Keratinocyte (primary cell): ENCODE data around the gene TUBA1A. TPM values are rescaled to one million over a fixed set of nuclear protein-coding genes. Genes with fewer than 3 reads are reported as not detected.

ENCODE experiments used
- DNase-seq: peaks from one replicate; pipeline ENCODE4 v3.0.0-alpha.2; 2011; ENCODE audit warnings: low read depth, missing footprints, low spot score
- FAIRE-seq: peaks from 2 replicates; lab custom pipeline; 2011; peaks lifted over from hg19 to GRCh38; lab: Jason Lieb, UNC
- H2AFZ ChIP-seq: 2 replicates; pipeline ENCODE4 v1.6.0; 2012; ENCODE audit warnings: low read length, control low read depth, inconsistent platforms; ENCODE audit not compliant: control insufficient read depth
- H3K27ac ChIP-seq: 2 replicates; pipeline ENCODE4 v1.5.1; 2011; ENCODE audit warnings: low read length; ENCODE audit not compliant: control insufficient read depth, insufficient read depth
- H3K27me3 ChIP-seq: 3 replicates; pipeline ENCODE4 v1.6.0; 2011; ENCODE audit warnings: low read length; ENCODE audit not compliant: control insufficient read depth, insufficient read depth; ENCODE audit errors: extremely low read depth
- H3K36me3 ChIP-seq, 2 experiments: 2 replicates in 1 of 2; 3 replicates in 1 of 2; pipeline ENCODE4 v1.5.1; 2011; ENCODE audit warnings: low read length in 2 of 2, mild to moderate bottlenecking in 1 of 2; ENCODE audit not compliant: control insufficient read depth in 2 of 2, insufficient read depth in 2 of 2; ENCODE audit errors: extremely low read depth in 1 of 2
- H3K4me1 ChIP-seq: 3 replicates; pipeline ENCODE4 v1.5.1; 2011; ENCODE audit warnings: low read length; ENCODE audit not compliant: control insufficient read depth, insufficient read depth; ENCODE audit errors: extremely low read depth
- H3K4me2 ChIP-seq: 3 replicates; pipeline ENCODE4 v1.6.0; 2011; ENCODE audit warnings: low read depth, low read length; ENCODE audit not compliant: control insufficient read depth, insufficient read depth; ENCODE audit errors: extremely low read depth
- H3K4me3 ChIP-seq, 3 experiments: fragments of 200-600 bp in 1 of 3; sonication (generic) in 1 of 3; 2 replicates in 2 of 3; 3 replicates in 1 of 3; pipeline ENCODE4 v1.5.1; 2011 to 2016; ENCODE audit warnings: low read length in 3 of 3, mild to moderate bottlenecking in 3 of 3, control low read depth in 2 of 3, inconsistent platforms in 1 of 3, low read depth in 1 of 3, mixed read lengths in 1 of 3, mixed run types in 1 of 3, moderate library complexity in 1 of 3; ENCODE audit not compliant: control insufficient read depth in 2 of 3, insufficient read depth in 2 of 3; ENCODE audit errors: extremely low read depth in 1 of 3
- H3K79me2 ChIP-seq: 2 replicates; pipeline ENCODE4 v1.6.0; 2012; ENCODE audit warnings: low read length; ENCODE audit not compliant: control insufficient read depth, insufficient read depth
- H3K9ac ChIP-seq: 3 replicates; pipeline ENCODE4 v1.6.0; 2011; ENCODE audit warnings: low read length; ENCODE audit not compliant: control insufficient read depth, insufficient read depth; ENCODE audit errors: extremely low read depth
- H3K9me1 ChIP-seq: 3 replicates; pipeline ENCODE4 v1.6.0; 2011; ENCODE audit warnings: low read length; ENCODE audit not compliant: control insufficient read depth, insufficient read depth; ENCODE audit errors: extremely low read depth
- H3K9me3 ChIP-seq: 2 replicates; pipeline ENCODE4 v1.5.1; 2012; ENCODE audit warnings: low read depth, low read length; ENCODE audit not compliant: control insufficient read depth
- H4K20me1 ChIP-seq: 3 replicates; pipeline ENCODE4 v1.6.0; 2011; ENCODE audit warnings: low read length; ENCODE audit not compliant: control insufficient read depth, insufficient read depth; ENCODE audit errors: extremely low read depth
- EZH2 ChIP-seq: IDR thresholded peaks from one replicate; pipeline ENCODE4 v1.6.1; 2012; ENCODE audit warnings: inconsistent platforms, mild to moderate bottlenecking, low read length, moderate library complexity
- dilution Hi-C: fragments of 300-500 bp; cut with MboI; formaldehyde crosslinking; loops from one replicate; pipeline ENCODE4 v1.7.0; 2020; ENCODE audit warnings: low sequenced_read_pairs; ENCODE audit not compliant: extremely low pct_ligation_motif_present
- polyA minus RNA-seq, 3 experiments: library from RNA; depleted of rRNA, polyadenylated mRNA; stranded (reverse); fragments of >200 nt; gene quantifications; 1 replicate in 1 of 3; 2 replicates in 1 of 3; 3 replicates in 1 of 3; pipeline ENCODE4 v1.2.3, GENCODE V29; 2011
- polyA plus RNA-seq, 5 experiments: library from polyadenylated mRNA; depleted of rRNA in 3 of 5; stranded (reverse) in 3 of 5; stranded (forward) in 1 of 5; unstranded in 1 of 5; fragments of >200 nt; gene quantifications; 1 replicate in 1 of 5; 2 replicates in 3 of 5; 3 replicates in 1 of 5; pipeline versions ENCODE4 v1.2.1 to v1.2.3, GENCODE V29; 2011 to 2012; ENCODE audit warnings: missing spikeins in 2 of 5, low read depth in 1 of 5, low replicate concordance in 1 of 5
- TF ChIP-seq, protein P1 (sequence below), 3 experiments: IDR thresholded peaks in 1 of 3; conservative IDR thresholded peaks in 1 of 3; optimal IDR thresholded peaks in 1 of 3; 2 replicates in 2 of 3; 3 replicates in 1 of 3; pipeline versions ENCODE3 to v1.5.1; 2011; ENCODE audit warnings: low read length in 3 of 3, mild to moderate bottlenecking in 3 of 3, moderate library complexity in 2 of 3, control low read depth in 1 of 3, inconsistent platforms in 1 of 3; ENCODE audit not compliant: insufficient read depth in 2 of 3; ENCODE audit errors: extremely low read depth in 1 of 3

Gene TUBA1A
- polyA plus RNA-seq (288 to 427 TPM (median 375 TPM) in 3 replicates), polyA minus RNA-seq (366 to 623 TPM (median 568 TPM) in 3 replicates)
- 4.9 TPM for polyA plus RNA-seq (2011; ENCODE audit: low read depth)
- polyA plus RNA-seq (2011; cell fraction: cytosol; rRNA removed) = 403 and 455 TPM in 2 replicates
- 408 and 416 TPM in 2 replicates for polyA plus RNA-seq (2011; cell fraction: nucleus; rRNA removed)
- polyA plus RNA-seq (2012; ENCODE audit: low replicate concordance) = 22.9 and 241 TPM in 2 replicates
- polyA minus RNA-seq (2011; cell fraction: cytosol; rRNA and poly(A)+ RNA removed) = 265 TPM
- polyA minus RNA-seq (2011; cell fraction: nucleus; rRNA and poly(A)+ RNA removed) = 161 TPM in 2 replicates

DNA sequence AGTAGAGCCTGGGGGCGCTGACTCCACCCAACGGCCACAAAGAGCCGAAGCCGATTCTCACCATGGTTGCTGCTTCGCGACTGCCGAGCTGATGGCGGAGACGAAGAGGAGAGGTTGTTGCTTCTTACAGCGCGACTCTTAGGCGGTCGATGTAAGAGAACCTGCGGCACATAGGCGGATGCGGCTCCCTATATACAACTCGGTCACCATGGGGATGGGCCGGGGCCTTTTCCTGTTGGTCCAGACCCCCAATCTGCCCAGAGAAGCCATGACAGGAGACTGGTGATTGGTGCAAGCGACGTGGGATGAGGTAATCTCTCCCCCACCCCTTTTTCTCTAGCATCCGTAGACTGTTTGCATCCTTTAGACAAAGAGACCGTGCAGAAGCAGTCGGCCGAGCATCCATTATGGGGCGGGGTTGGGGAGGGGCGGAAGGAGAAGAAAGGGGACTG lies at the start of gene TUBA1A:
TSS of gene TUBA1A (minus strand) at position 165 of the 452 bp plus-strand sequence. CDS start at position 64, 101 bp downstream.
- Histone ChIP-seq H3K79me2 (no peaks in the 10 kb centered on the region), H3K36me3 (peaks cover 0 to 3% of the 10 kb centered on the region in 2 experiments), H3K27ac (peak within 1 kb of the TSS; percentile 47), H3K4me3 (peak within 1 kb of the TSS; percentile 81 to 93 (median 92)), H3K4me2 (peak within 1 kb of the TSS; percentile 88), H3K9ac (peak within 1 kb of the TSS; percentile 79), H3K9me3 (no peaks in the 10 kb centered on the region), H3K9me1 (no peaks in the 10 kb centered on the region), H2AFZ (peak within 1 kb of the TSS; percentile 79), H3K4me1 (peaks cover 4% of the 10 kb centered on the region), H4K20me1 (no peaks in the 10 kb centered on the region), H3K27me3 (peaks cover 3% of the 10 kb centered on the region)
- DNase-seq (peak; percentile 75), FAIRE-seq (no peak)
- TF ChIP-seq, protein P1, sequence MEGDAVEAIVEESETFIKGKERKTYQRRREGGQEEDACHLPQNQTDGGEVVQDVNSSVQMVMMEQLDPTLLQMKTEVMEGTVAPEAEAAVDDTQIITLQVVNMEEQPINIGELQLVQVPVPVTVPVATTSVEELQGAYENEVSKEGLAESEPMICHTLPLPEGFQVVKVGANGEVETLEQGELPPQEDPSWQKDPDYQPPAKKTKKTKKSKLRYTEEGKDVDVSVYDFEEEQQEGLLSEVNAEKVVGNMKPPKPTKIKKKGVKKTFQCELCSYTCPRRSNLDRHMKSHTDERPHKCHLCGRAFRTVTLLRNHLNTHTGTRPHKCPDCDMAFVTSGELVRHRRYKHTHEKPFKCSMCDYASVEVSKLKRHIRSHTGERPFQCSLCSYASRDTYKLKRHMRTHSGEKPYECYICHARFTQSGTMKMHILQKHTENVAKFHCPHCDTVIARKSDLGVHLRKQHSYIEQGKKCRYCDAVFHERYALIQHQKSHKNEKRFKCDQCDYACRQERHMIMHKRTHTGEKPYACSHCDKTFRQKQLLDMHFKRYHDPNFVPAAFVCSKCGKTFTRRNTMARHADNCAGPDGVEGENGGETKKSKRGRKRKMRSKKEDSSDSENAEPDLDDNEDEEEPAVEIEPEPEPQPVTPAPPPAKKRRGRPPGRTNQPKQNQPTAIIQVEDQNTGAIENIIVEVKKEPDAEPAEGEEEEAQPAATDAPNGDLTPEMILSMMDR (optimal IDR thresholded peaks at IDR 0.05 in 1 of 3, IDR thresholded peaks at IDR 0.05 in 1 of 3, conservative IDR thresholded peaks at IDR 0.05 in 1 of 3; ENCODE audit: extremely low read depth in 1 of 3, insufficient read depth in 2 of 3, low read length in 3 of 3) = no peak
- TF ChIP-seq EZH2 = no peak
- dilution Hi-C loops = no loop called here

DNA sequence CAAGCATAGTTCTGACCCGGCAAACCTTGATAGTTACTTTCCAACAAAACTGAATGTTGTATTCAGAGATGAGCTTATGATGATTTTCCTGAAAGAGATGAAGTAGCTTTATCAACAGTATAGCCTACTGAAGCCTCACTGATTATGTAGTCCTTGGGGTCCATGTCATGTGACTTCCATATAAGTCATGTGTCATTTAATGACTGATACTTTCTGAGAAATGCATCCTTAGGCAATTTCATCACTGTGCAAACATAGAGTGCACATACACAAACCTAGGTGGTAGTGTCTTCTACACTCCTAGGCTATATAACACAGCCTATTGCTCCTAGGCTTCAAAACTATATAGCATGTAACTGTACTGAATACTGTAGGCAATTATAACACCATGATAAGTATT lies 47.5 kb upstream of the TUBA1A start:
- no peak overlapping the region for H3K4me3 ChIP-seq
- FAIRE-seq = no peak
- no peaks in the 10 kb centered on the region for H3K27me3 ChIP-seq
- peaks cover 5% of the 10 kb centered on the region for H3K4me1 ChIP-seq
- no peak overlapping the region for H3K9ac ChIP-seq
- DNase-seq = no peak
- H3K9me1 ChIP-seq = no peaks in the 10 kb centered on the region
- no peaks in the 10 kb centered on the region for H4K20me1 ChIP-seq
- H3K79me2 ChIP-seq = no peaks in the 10 kb centered on the region
- H3K36me3 ChIP-seq = no peaks in the 10 kb centered on the region
- no peaks in the 10 kb centered on the region for H3K9me3 ChIP-seq
- no peak overlapping the region for H3K4me2 ChIP-seq
- dilution Hi-C loops = no loop called here
- TF ChIP-seq, protein P1 (optimal IDR thresholded peaks at IDR 0.05 in 1 of 3, IDR thresholded peaks at IDR 0.05 in 1 of 3, conservative IDR thresholded peaks at IDR 0.05 in 1 of 3; ENCODE audit: extremely low read depth in 1 of 3, insufficient read depth in 2 of 3, low read length in 3 of 3) = no peak
- no peak for TF ChIP-seq EZH2
- H3K27ac ChIP-seq = no peak overlapping the region
- H2AFZ ChIP-seq = no peak overlapping the region
